Kidney epithelial cell (primary cell): ENCODE measurements around the gene EMID1. TPM values are rescaled to one million over a fixed set of nuclear protein-coding genes. Genes with fewer than 3 reads are reported as not detected.
"Not testable (repeated sequence)": the region's sequence is repeated elsewhere in the genome, so short reads cannot be mapped to it uniquely, and the experiment has no call there.

Source experiments
- DNase-seq: peaks from one replicate; pipeline ENCODE4 v3.0.0-alpha.2; 2010; ENCODE audit warnings: low read depth
- H3K27me3 ChIP-seq: 2 replicates; pipeline ENCODE4 v1.6.0; 2011; ENCODE audit warnings: low read length; ENCODE audit not compliant: control insufficient read depth, insufficient read depth
- H3K36me3 ChIP-seq: 2 replicates; pipeline ENCODE4 v1.5.1; 2011; ENCODE audit warnings: low read length; ENCODE audit not compliant: control insufficient read depth, insufficient read depth
- H3K4me3 ChIP-seq: 2 replicates; pipeline ENCODE4 v1.5.1; 2011; ENCODE audit warnings: low read depth, mild to moderate bottlenecking, control low read depth, low read length
- CTCF ChIP-seq: IDR thresholded peaks from 2 replicates; pipeline ENCODE4 v1.5.1; 2011; ENCODE audit warnings: mild to moderate bottlenecking, moderate library complexity, low read length, control low read depth, inconsistent platforms; ENCODE audit not compliant: insufficient read depth, poor library complexity, severe bottlenecking
- total RNA-seq: library from RNA; depleted of rRNA; stranded (reverse); fragments of >200 nt; gene quantifications from 2 replicates; pipeline ENCODE4 v1.2.3, GENCODE V29; 2015

The EMID1 gene
- total RNA-seq, 1 donor from 2014 or later, result 2.2 TPM

DNA sequence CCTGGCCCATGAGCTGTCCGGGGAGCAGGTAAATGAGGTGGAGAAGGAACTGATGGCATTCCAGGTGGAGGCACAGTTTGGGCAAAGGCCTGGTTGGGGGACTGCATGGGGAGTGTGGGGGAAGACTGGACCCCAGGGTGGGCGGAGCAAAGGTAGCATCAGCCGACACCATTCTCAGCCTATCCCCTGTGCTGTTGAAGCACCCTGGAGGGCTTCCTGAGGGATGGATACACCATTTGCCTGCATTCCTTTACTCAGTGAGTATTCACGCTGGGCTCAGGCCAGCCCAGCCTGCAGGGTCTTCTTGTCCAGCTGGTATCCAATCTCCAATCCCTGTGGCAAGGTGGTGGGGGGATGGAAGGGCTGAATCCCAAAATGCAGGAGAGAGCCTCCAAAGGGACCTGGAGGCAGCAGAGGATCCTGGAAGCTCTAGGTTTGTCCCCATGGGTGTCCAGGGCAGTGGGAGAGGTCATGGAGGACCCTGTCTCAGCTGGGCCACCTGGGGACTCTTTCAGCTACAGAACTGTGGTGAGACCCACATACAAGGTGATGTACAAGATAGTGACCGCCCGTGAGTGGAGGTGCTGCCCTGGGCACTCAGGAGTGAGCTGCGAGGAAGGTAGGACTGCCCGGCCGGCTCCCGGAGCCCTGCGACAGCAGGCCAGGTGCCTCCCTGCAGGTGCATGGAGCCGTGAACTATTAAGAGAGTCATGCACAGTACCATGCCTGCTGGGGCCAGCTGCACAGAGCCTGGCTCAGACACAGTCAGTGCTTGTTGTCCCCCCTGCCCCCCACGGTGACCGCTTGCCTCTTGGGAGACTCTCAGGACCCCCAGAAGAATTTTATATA, 9.5 kb downstream of the EMID1 start:
- Histone ChIP-seq H3K27me3 (peaks cover 19% of the 10 kb centered on the region), H3K4me3 (no peak overlapping the region), H3K36me3 (no peaks in the 10 kb centered on the region)
- DNase-seq, result no peak
- TF ChIP-seq CTCF, result no peak

- H3K4me3 ChIP-seq, result no peak overlapping the region
- no peak for TF ChIP-seq CTCF
- peaks cover 18% of the 10 kb centered on the region for H3K27me3 ChIP-seq
- no peaks in the 10 kb centered on the region for H3K36me3 ChIP-seq
- no peak for DNase-seq
Observed at GRCh38 chr22:29216011-29216872, 10.5 kb downstream of the EMID1 start.

GRCh38 chr22:29216873-29217666, 11.4 kb downstream of the EMID1 start:
- no peak for DNase-seq
- no peak for TF ChIP-seq CTCF
- peaks cover 14% of the 10 kb centered on the region for H3K27me3 ChIP-seq

GRCh38 chr22:29217827-29218757, 12.4 kb downstream of the EMID1 start:
- Histone ChIP-seq H3K4me3 (no peak overlapping the region), H3K27me3 (peaks cover 14% of the 10 kb centered on the region), H3K36me3 (no peaks in the 10 kb centered on the region)
- DNase-seq, result no peak
- TF ChIP-seq CTCF, result no peak

More at GRCh38 chr22:29216873-29217666, 11.4 kb downstream of the EMID1 start:
- Histone ChIP-seq H3K4me3 (no peak overlapping the region), H3K36me3 (no peaks in the 10 kb centered on the region)

GRCh38 chr22:29218758-29219408, 13.2 kb downstream of the EMID1 start:
- no peak overlapping the region for H3K4me3 ChIP-seq
- peaks cover 14% of the 10 kb centered on the region for H3K27me3 ChIP-seq
- no peak for DNase-seq
- no peaks in the 10 kb centered on the region for H3K36me3 ChIP-seq
- TF ChIP-seq CTCF, result no peak

DNA sequence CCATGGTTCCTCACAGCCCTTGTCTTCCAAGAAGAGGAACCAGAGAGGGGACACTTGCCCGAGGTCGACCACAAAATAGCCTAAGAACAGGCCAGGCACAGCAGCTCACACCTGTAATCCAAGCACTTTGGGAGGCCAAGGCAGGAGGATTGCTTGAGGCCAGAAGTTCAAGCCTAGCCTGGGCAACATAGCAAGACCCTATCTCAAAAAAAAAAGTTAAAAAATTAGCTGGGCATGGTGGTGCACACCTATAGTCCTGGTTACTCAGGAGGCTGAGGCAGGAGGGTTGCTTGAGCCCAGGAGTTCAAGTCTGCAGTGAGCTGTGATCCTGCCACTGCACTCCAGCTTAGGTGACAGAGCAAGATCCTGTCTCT, 13.7 kb downstream of the EMID1 start:
- H3K36me3 ChIP-seq, H3K4me3 ChIP-seq, DNase-seq: not testable (repeated sequence)
- H3K27me3 ChIP-seq, result peaks cover 12% of the 10 kb centered on the region
